IPS-18a (cell line): ENCODE results near the gene HIC1.

Source experiments
- H3K27ac ChIP-seq: one replicate; pipeline ENCODE4 v1.5.1; 2013; ENCODE audit warnings: low read length
- H3K27me3 ChIP-seq: one replicate; pipeline ENCODE4 v1.6.1; 2013; ENCODE audit warnings: mild to moderate bottlenecking, low read length; ENCODE audit not compliant: control insufficient read depth, insufficient read depth
- H3K36me3 ChIP-seq: one replicate; pipeline ENCODE4 v1.6.1; 2013; ENCODE audit warnings: low read depth, low read length; ENCODE audit not compliant: control insufficient read depth
- H3K4me1 ChIP-seq: one replicate; pipeline ENCODE4 v1.6.1; 2013; ENCODE audit warnings: low read depth, low read length; ENCODE audit not compliant: control insufficient read depth
- H3K4me3 ChIP-seq: one replicate; pipeline ENCODE4 v1.5.1; 2013; ENCODE audit warnings: low read length
- H3K9ac ChIP-seq: one replicate; pipeline ENCODE4 v1.6.1; 2013; ENCODE audit warnings: mild to moderate bottlenecking, low read length, moderate library complexity
- H3K9me3 ChIP-seq: one replicate; pipeline ENCODE4 v1.6.1; 2013; ENCODE audit warnings: low read depth, low read length; ENCODE audit not compliant: control insufficient read depth

HIC1 gene

DNA sequence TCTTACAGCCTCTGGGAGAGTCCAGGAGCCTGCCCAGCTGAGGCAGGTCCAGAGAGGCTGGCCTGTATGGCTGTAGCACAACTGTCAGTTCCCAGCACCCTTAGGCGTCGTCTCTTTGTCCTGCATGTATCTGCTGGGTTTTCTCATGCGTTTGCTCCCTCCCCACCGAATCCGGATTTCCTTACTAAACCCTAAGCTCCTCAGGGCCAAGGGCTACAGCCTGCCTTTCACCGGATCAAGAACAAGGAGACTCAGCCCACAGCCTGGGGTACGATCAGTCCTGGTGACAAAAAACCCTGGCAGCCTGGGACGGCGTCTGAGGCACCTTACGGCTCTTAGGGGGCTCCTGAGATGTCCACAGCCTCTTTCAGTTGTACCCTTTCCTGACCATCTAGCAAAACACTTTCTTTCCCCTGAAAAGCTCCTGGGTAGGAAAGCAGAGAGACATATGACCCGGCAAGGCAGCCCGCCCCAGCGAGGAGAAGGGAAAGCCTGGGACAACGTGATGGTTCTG is 12.2 kb downstream of the HIC1 start:
- H3K27ac ChIP-seq, result no peak overlapping the region

DNA sequence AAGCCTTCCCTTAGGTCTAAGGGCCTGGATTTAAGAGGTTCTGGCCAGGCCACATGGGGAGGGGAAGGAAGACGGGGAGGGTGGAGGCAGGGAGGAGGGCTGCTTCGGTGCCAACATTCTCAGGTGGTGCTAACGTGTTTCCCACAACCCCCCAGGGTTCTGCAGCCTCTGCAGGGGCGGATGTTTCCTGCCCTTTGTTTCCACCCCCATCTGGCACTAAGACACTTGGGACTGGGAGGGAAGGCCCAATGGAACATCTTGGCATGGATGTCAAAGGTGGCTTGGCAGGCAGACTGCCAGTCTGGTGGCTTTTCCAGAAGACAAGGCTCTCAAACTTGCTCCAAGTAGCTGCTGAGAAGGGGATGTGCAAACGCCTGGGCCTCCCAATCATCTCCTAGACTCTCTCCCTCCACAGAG is 12.7 kb downstream of the HIC1 start:
- H3K4me3 ChIP-seq, result no peak overlapping the region
- no peaks in the 10 kb centered on the region for H3K27me3 ChIP-seq
- no peak overlapping the region for H3K27ac ChIP-seq
- H3K9ac ChIP-seq, result no peak overlapping the region
- no peaks in the 10 kb centered on the region for H3K36me3 ChIP-seq
- no peaks in the 10 kb centered on the region for H3K9me3 ChIP-seq
- peaks cover 12% of the 10 kb centered on the region for H3K4me1 ChIP-seq

More for the DNA sequence above, 12.2 kb downstream of the HIC1 start:
- H3K4me3 ChIP-seq, result no peak overlapping the region
- no peak overlapping the region for H3K9ac ChIP-seq
- no peaks in the 10 kb centered on the region for H3K36me3 ChIP-seq
- H3K9me3 ChIP-seq, result no peaks in the 10 kb centered on the region
- H3K4me1 ChIP-seq, result peaks cover 16% of the 10 kb centered on the region
- no peaks in the 10 kb centered on the region for H3K27me3 ChIP-seq

DNA sequence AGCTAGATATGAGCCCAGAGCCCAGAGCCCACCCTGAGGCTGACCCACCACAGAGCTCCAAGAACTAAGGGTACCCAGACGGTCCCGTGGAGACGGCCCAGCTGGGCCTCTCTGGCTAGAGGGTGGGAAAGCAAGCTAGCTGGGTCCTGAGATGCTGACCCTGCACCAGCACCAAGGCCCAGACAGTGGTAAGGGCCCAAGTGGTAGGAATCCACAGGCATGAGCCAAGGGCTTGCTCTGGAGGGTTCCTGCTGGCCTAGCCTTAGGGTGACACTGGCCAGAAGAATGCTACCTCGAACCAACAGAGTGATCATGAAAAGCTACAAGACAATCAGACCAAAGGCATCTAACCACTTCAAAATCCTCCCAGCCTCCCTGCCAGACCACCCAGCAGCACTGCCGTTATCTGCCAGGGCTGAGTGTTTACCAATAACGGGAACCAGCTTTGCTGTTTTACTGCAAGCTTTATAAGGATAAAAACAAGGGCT is 13.2 kb downstream of the HIC1 start:
- Histone ChIP-seq H3K4me1 (peaks cover 7% of the 10 kb centered on the region), H3K27me3 (no peaks in the 10 kb centered on the region), H3K27ac (no peak overlapping the region), H3K36me3 (no peaks in the 10 kb centered on the region), H3K4me3 (no peak overlapping the region), H3K9ac (no peak overlapping the region), H3K9me3 (no peaks in the 10 kb centered on the region)

DNA sequence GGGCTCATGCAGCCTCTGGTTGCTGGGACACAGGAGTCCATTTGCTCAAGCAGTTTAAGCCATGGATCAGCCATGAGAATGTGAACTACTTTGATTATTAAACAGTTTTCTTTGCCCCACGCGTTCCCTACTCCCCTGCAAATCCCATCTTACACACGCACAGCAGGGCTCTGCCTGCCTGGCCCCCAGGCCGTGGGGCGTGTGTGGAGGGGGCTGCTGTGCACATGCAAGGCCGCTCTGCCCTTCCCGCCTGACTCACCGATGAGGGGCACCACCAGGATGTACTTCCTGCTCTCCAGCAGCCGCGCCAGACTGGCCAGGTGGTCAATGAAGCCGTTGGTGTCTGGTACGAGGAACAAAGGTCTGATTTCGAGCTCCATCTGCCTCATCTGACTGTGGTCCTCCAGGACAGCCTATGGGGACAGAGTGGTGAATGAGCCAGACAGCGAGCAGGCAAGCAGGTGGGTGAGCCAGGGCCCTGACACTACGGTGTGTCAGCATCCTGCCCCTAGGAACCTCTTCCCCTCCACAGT is 13.7 kb downstream of the HIC1 start:
- H3K27ac ChIP-seq, result no peak overlapping the region
- H3K27me3 ChIP-seq, result no peaks in the 10 kb centered on the region
- H3K9ac ChIP-seq, result no peak overlapping the region
- H3K36me3 ChIP-seq, result no peaks in the 10 kb centered on the region
- no peaks in the 10 kb centered on the region for H3K9me3 ChIP-seq
- H3K4me3 ChIP-seq, result no peak overlapping the region
- H3K4me1 ChIP-seq, result peaks cover 2% of the 10 kb centered on the region

DNA sequence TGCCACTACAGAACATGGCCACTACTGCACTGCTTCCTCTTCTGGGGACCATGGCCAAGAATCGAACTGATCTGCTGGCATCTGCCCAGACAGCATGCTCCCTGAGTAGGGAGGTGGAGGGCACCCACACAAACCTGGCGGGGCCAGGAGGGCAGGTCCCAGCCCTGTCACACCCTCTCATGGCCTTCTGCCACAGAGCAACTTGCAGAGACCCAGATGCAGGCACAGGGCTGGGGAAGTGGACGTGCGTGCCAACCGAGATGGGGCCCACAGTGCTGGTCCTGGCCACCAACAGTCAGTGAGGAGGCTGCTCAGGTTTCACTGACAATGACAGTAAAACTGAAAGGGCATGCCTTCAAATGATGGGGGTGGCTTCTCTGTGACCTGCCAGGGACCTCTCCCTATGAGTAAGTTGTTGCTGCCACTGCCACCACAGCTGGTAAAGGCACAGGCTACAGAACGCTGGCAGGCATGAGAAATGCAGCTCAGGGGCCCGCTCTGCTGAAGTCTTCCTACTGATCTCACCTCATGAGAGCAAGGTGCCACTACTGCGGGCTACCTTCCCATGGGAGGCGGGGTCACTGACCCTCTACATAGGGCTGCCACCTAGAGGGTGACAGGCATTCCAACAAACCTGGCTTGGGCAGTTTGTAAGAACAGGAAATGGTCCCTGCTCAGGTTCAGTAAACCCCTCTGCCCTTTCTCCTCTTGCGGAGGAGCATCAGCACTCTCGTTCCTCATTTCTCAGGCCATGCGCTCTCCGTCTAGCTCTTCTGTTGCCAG is 15.5 kb downstream of the HIC1 start:
- no peaks in the 10 kb centered on the region for H3K36me3 ChIP-seq
- H3K9ac ChIP-seq, result no peak overlapping the region
- peaks cover under 1% of the 10 kb centered on the region for H3K4me1 ChIP-seq
- no peaks in the 10 kb centered on the region for H3K9me3 ChIP-seq
- H3K4me3 ChIP-seq, result no peak overlapping the region
- H3K27ac ChIP-seq, result no peak overlapping the region
- H3K27me3 ChIP-seq, result no peaks in the 10 kb centered on the region

DNA sequence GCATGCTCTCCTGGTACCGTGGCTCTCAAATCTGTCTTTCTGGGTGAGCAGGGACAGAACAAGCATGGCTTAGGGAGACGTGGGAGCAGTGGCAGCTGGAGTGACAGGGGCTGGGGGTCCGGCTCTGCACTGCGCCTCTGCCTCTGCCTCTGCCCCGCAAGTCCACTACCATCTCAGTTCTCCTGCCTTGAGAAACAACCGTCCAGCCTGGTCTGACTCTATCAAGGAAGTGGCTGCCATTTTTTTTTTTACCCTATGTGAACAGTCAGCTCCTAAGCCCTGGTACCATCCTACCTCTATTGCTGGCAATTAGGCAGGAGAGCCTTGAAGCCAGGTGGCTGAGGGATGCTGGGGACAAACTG is 16.1 kb downstream of the HIC1 start:
- H3K27ac ChIP-seq, result no peak overlapping the region
- H3K4me3 ChIP-seq, result no peak overlapping the region
- H3K9ac ChIP-seq, result no peak overlapping the region
- peaks cover 5% of the 10 kb centered on the region for H3K4me1 ChIP-seq
- no peaks in the 10 kb centered on the region for H3K27me3 ChIP-seq
- no peaks in the 10 kb centered on the region for H3K36me3 ChIP-seq
- no peaks in the 10 kb centered on the region for H3K9me3 ChIP-seq

DNA sequence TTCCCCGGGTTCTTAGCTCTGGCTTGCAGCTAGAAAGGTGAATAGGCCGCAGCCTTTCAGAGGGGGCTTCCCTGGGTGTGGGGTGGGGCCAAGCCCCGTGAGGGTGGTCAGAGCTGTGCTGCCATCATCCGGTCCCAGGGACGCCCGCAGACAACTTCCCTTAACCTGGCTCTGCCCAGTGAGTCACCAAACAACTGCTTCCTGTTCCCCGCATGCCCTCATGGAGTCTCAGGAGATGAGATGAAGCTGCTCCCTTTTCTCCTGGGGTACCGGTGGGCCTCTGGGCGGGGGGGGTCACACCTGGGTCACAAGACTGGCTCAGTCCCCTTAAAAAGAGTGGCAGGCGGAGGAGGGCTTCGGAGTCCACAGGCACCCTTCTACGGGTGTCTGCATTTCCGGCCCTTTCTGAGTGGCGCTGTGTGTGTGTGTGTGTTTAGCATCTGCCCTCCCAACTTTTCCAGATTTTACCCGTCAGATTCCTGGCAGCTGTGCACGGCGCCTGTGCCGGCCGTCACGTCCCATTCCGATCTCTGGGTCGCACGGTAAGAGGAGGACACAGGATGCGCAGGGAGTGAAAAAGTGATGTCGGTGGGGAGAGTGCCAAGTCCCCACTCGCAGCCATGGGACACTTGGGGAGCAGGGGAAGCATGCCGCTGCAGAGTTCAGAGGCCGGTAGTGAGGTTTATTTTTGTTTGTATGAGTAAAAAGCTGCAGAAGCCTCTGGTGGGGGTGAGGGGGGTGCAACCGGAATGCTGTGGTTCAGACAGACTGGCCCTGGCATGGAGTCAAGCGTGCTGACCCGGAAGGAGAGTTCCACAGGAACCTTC is 16.8 kb downstream of the HIC1 start:
- Histone ChIP-seq H3K27me3 (no peaks in the 10 kb centered on the region), H3K4me1 (peaks cover 5% of the 10 kb centered on the region), H3K9me3 (no peaks in the 10 kb centered on the region), H3K9ac (no peak overlapping the region), H3K27ac (no peak overlapping the region), H3K36me3 (no peaks in the 10 kb centered on the region), H3K4me3 (no peak overlapping the region)

DNA sequence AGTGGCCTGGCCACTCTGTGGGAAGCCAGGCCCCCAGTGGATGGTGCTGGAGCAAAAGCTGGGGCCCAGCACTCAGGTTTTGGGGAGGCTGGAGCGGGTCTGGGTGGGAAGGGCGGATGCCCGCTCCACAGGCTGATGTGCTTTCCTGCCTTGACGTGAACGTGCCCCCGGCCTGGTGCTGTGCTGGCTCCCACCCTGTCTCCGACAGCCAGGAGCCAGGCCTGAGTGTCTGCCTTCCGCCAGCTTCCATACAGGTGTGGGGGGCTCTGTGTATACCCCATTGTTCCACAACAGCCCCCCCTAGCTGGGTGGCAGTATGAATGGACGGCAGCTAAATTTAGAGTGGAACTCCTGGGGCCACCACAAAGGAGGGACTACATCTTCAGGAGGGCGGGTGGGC is 20.0 kb downstream of the HIC1 start:
- no peak overlapping the region for H3K27ac ChIP-seq
- no peak overlapping the region for H3K9ac ChIP-seq
- no peak overlapping the region for H3K4me3 ChIP-seq
- no peaks in the 10 kb centered on the region for H3K9me3 ChIP-seq
- no peaks in the 10 kb centered on the region for H3K36me3 ChIP-seq
- peaks cover 5% of the 10 kb centered on the region for H3K4me1 ChIP-seq
- no peaks in the 10 kb centered on the region for H3K27me3 ChIP-seq

DNA sequence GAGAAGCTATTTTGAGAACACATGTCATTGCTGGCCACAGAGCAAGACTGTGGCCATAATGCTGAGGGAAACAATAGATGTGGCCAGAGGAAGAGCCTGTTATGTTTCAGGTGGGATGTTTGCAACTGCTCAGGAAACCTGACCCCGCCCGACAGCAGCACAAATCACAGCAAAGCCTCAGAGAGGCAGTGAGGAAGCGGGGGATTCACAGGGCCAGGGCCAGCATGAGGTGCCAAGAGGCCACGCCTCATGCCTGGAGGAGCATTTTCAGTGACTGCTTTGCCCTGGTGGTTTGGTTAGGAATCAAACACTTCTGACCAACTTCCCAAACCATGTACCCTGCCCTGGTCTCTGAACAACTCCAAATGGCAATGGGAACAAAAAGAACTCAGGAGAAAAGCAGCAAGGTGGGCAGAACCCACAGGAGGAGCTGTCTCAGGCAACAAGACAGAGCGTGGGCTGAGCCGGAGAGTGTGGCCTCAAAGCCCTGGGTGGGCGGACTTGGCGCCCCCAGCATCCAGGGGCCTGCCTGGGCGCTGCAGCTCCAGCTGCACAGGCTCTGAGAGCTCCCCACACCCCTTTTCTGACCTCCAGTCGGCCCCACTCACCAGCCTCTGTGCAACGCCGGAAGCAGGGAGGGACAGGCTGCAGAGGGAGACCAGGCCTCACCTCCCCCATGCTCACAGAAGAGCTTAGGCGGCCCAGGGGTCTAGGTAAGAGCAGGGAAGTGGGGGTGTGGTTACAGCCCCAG is 20.6 kb downstream of the HIC1 start:
- Histone ChIP-seq H3K4me3 (no peak overlapping the region), H3K36me3 (no peaks in the 10 kb centered on the region), H3K4me1 (peaks cover 5% of the 10 kb centered on the region), H3K27ac (no peak overlapping the region), H3K9me3 (no peaks in the 10 kb centered on the region), H3K27me3 (no peaks in the 10 kb centered on the region), H3K9ac (no peak overlapping the region)

DNA sequence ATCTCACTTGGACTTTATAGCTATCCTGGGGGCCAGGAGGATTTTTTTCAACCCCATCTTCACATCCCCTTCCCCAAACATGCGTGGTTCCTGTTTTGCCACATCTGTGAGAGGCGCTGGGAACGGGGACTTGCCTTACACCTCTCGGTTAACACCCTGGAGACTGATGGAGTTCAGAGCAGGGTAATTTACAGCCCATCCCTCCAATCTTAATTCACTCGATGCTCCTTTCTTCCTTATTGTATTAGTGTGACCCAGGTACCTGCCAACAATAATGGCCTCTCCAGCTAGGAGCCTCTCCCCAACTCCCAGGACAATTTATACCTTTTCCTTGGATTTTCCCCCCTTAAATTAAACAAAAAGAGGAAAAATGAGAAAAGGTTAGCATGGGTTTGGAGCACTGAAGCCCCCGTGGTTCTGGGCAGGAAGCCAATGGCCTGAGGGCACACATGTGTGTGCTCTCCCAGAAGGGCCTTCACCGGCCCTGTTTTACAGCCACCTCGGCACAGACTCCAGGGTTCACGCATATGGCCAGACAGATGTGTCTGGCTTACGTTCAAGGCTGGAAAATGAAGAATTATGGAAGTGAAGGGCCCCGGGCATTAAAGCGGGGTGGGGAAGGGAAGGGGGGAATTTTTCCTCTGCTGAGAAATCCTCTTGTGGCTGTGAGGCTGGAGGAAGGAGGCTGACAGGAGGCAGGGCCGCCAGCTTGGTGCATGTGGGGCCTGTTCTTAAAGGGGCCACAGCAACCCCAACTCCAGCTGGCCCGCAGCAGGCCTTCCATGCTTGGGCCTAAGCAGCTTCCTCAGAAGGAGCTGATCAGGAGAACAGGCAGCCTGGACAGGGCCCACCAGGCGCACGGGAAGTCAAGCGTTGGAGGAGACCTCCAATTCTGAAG is 21.4 kb downstream of the HIC1 start:
- Histone ChIP-seq H3K27me3 (no peaks in the 10 kb centered on the region), H3K9me3 (no peaks in the 10 kb centered on the region), H3K4me3 (no peak overlapping the region), H3K36me3 (peaks cover 6% of the 10 kb centered on the region), H3K9ac (no peak overlapping the region), H3K4me1 (peaks cover 5% of the 10 kb centered on the region), H3K27ac (no peak overlapping the region)
